GM12874 (cell line): ENCODE measurements around the gene ARHGAP44.

Experiments used
- TF ChIP-seq, protein P1 (sequence below): IDR thresholded peaks from 2 replicates; pipeline ENCODE4 v1.5.1; 2011; ENCODE audit warnings: low read depth, mild to moderate bottlenecking, control low read depth, low read length, moderate library complexity; ENCODE audit not compliant: insufficient read depth

The ARHGAP44 gene

GRCh38 chr17:12963505-12963904, 174.2 kb downstream of the ARHGAP44 start:
- TF ChIP-seq, protein P1, sequence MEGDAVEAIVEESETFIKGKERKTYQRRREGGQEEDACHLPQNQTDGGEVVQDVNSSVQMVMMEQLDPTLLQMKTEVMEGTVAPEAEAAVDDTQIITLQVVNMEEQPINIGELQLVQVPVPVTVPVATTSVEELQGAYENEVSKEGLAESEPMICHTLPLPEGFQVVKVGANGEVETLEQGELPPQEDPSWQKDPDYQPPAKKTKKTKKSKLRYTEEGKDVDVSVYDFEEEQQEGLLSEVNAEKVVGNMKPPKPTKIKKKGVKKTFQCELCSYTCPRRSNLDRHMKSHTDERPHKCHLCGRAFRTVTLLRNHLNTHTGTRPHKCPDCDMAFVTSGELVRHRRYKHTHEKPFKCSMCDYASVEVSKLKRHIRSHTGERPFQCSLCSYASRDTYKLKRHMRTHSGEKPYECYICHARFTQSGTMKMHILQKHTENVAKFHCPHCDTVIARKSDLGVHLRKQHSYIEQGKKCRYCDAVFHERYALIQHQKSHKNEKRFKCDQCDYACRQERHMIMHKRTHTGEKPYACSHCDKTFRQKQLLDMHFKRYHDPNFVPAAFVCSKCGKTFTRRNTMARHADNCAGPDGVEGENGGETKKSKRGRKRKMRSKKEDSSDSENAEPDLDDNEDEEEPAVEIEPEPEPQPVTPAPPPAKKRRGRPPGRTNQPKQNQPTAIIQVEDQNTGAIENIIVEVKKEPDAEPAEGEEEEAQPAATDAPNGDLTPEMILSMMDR: no peak

DNA sequence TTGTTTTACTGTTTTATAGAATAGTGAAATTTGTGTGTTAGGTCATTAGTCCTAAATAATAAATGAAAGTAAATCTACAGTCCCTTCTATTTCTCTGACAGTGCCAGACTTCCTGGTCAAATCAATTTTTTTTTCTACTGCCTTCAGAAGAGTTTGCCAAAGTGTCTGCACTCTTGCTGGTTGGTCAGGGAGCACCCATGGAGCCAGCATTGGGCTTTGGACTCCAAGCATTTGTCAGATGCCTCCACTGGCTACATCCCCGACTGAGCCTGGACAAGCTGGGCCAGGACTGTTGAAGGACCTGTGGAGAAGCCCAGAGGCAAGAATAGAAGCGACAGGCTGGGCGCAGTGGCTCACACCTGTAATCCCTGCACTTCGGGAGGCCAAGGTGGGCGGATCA, 174.9 kb downstream of the ARHGAP44 start:
- TF ChIP-seq, protein P1: no peak

DNA sequence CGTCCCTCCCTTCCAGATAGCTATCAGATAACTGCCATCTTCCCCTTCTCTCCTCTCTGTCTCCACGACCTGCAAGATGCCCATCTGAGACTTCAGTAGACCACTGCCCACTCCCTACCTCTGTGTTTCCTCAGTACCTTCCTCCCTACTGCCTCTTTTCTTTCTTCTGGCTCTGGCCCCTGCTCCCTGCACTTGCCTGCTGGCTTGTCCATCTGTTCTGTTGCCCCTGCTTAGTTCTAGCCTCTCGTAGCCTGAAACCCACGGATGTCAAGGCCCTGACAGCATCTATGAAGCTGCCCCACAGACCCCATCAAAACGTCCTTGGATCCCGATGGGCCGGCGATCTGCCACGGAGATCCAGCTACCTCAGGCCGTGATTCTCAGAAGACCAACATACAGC, 175.5 kb downstream of the ARHGAP44 start:
- TF ChIP-seq, protein P1: no peak

- TF ChIP-seq, protein P1: no peak
Observed at GRCh38 chr17:12965988-12966387, 176.7 kb downstream of the ARHGAP44 start.

GRCh38 chr17:12966413-12966812, 177.1 kb downstream of the ARHGAP44 start:
- TF ChIP-seq, protein P1: no peak

DNA sequence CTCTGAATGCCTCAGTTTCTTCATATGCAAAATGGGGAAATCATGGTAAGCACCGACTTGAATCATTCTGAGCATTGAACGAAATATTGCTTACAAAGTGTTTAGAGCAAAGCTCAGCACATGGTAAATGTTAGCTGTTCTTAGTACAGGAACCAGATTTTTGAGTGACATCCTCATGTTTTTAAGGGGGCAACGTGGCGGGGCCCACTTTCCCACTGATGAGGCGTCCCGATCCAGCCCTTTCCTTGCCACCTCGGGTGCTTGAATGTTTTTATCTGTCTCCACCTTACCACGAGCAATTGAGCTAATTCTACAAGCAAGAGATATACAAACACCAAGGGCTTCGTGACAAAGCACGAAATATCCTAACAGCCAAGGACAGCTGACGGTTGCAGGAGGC, 178.7 kb downstream of the ARHGAP44 start:
- TF ChIP-seq, protein P1: no peak

- TF ChIP-seq, protein P1: no peak
Observed at GRCh38 chr17:12973496-12974004, 184.3 kb downstream of the ARHGAP44 start.

DNA sequence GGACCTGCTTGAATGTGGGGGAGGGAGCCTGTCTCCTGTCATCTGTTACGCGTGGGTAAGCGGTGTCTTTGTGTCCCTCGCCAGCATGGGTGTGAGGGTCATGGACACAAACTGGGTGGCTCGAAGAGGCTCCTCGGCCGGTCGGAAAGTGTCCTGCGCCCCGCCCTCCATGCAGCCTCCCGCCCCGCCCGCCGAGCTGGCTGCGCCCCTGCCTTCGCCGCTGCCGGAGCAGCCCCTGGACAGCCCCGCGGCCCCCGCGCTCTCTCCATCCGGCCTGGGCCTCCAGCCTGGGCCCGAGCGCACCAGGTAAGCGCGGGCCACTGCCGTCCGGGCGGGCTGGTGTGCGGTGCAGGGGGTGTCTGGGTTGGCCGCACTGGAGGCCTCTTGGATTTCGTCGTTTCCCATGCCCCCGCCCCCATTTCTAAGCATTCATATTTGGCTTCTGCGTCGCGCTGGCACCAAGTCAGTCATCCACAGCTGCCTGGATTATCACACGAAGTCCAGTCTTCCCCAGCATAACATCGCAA, 184.8 kb downstream of the ARHGAP44 start:
- TF ChIP-seq, protein P1: no peak
